Panc1 (cell line): ENCODE data around the gene RFC2. TPM values are rescaled to one million over a fixed set of nuclear protein-coding genes. Genes with fewer than 3 reads are reported as not detected.

Experiments
- ATAC-seq: fragments of 200-7000 bp; cut with Tn5 transposase; 2 replicates; pipeline ENCODE4 v1.9.1; 2020; ENCODE audit warnings: mild to moderate bottlenecking, moderate library complexity
- BruUV-seq: library from RNA; stranded (reverse); fragments of 400-500 nt; replicated peaks from 2 replicates; lab custom pipeline; 2021; lab: Mats Ljungman, UMichigan
- CTCF ChIA-PET: fragments of 300-600 bp; sonication (Branson Sonifier 250); formaldehyde crosslinking; loops from one replicate; lab custom pipeline; 2022; ENCODE audit warnings: antibody characterized with exemption; lab: Charles Lee
- POLR2A ChIA-PET: fragments of 300-600 bp; sonication (Branson Sonifier 250); formaldehyde crosslinking; loops from one replicate; lab custom pipeline; 2022; ENCODE audit warnings: antibody characterized with exemption; lab: Charles Lee
- DNase-seq: peaks from one replicate; pipeline ENCODE4 v3.0.0-alpha.2; 2010; ENCODE audit warnings: low read depth, low spot score
- H3K27ac ChIP-seq: 2 replicates; pipeline ENCODE4 v1.5.1; 2011; ENCODE audit warnings: mild to moderate bottlenecking, low read length, inconsistent platforms
- H3K27me3 ChIP-seq: fragments of 200-500 bp; sonication (Bioruptor generic); 2 replicates; pipeline ENCODE4 v1.6.0; 2014; ENCODE audit warnings: low read length, inconsistent platforms; ENCODE audit not compliant: control insufficient read depth, insufficient read depth
- H3K36me3 ChIP-seq: fragments of 200-500 bp; sonication (Bioruptor generic); 2 replicates; pipeline ENCODE4 v1.5.1; 2014; ENCODE audit warnings: inconsistent platforms, mild to moderate bottlenecking, low read length, moderate library complexity; ENCODE audit not compliant: control insufficient read depth, insufficient read depth
- H3K4me1 ChIP-seq: 2 replicates; pipeline ENCODE4 v1.5.1; 2011; ENCODE audit warnings: inconsistent platforms, mild to moderate bottlenecking, low read length, moderate library complexity; ENCODE audit not compliant: control insufficient read depth, insufficient read depth
- H3K4me3 ChIP-seq, 2 experiments: 2 replicates each; pipeline ENCODE4 v1.5.1; 2011 to 2012; ENCODE audit warnings: low read depth in 2 of 2, low read length in 2 of 2, mild to moderate bottlenecking in 2 of 2, inconsistent platforms in 1 of 2, moderate library complexity in 1 of 2
- H3K9me3 ChIP-seq: fragments of 200-500 bp; sonication (Bioruptor generic); 2 replicates; pipeline ENCODE4 v1.5.1; 2014; ENCODE audit warnings: low read depth, mild to moderate bottlenecking, inconsistent platforms, low read length, moderate library complexity; ENCODE audit not compliant: control insufficient read depth, insufficient read depth
- POLR2AphosphoS5 ChIP-seq: IDR thresholded peaks from 2 replicates; pipeline ENCODE4 v1.6.1; 2012; ENCODE audit warnings: mild to moderate bottlenecking, low read depth, low read length, moderate library complexity
- SIN3A ChIP-seq: IDR thresholded peaks from 2 replicates; pipeline ENCODE4 v1.6.1; 2012; ENCODE audit warnings: low read depth, mild to moderate bottlenecking, low read length, moderate library complexity, borderline replicate concordance; ENCODE audit not compliant: insufficient read depth
- TCF7L2 ChIP-seq: IDR thresholded peaks from 2 replicates; pipeline ENCODE4 v1.6.1; 2011; ENCODE audit warnings: mild to moderate bottlenecking, low read depth, low read length, inconsistent platforms
- in situ Hi-C: cut with HindIII; loops from 2 replicates; pipeline ENCODE4 v1.10.0; 2016; ENCODE audit warnings: low sequenced_read_pairs, low pct_unique_long_range_greater_than_20kb
- intact Hi-C: fragments of 100-400 bp; cut with micrococcal nuclease; formaldehyde crosslinking; loops from one replicate; pipeline ENCODE4 v1.10.0; 2022; ENCODE audit not compliant: unreplicated experiment
- total RNA-seq: library from RNA; stranded (reverse); gene quantifications from one replicate; pipeline ENCODE4 v1.2.1, GENCODE V29; 2021; ENCODE audit not compliant: unreplicated experiment
- TF ChIP-seq, protein P1 (sequence below): fragments of 450-650 bp; IDR thresholded peaks from 2 replicates; pipeline ENCODE4 v1.5.1; 2017; ENCODE audit warnings: mild to moderate bottlenecking
- TF ChIP-seq, protein P2 (sequence below), 2 experiments: IDR thresholded peaks; 2 replicates each; pipeline ENCODE4 v1.6.1; 2011 to 2012; ENCODE audit warnings: low read depth in 2 of 2, control low read depth in 1 of 2, low read length in 1 of 2, mild to moderate bottlenecking in 1 of 2, moderate library complexity in 1 of 2; ENCODE audit not compliant: insufficient read depth in 1 of 2

The RFC2 gene
- total RNA-seq, 1 experiment from 2014 or later = 56.2 TPM

- Histone ChIP-seq H3K36me3 (no peaks in the 10 kb centered on the region), H3K9me3 (no peaks in the 10 kb centered on the region), H3K4me1 (no peaks in the 10 kb centered on the region), H3K27ac (no peak overlapping the region), H3K4me3 (no peak overlapping the region), H3K27me3 (no peaks in the 10 kb centered on the region)
- no peak for TF ChIP-seq POLR2AphosphoS5
- TF ChIP-seq, protein P1, sequence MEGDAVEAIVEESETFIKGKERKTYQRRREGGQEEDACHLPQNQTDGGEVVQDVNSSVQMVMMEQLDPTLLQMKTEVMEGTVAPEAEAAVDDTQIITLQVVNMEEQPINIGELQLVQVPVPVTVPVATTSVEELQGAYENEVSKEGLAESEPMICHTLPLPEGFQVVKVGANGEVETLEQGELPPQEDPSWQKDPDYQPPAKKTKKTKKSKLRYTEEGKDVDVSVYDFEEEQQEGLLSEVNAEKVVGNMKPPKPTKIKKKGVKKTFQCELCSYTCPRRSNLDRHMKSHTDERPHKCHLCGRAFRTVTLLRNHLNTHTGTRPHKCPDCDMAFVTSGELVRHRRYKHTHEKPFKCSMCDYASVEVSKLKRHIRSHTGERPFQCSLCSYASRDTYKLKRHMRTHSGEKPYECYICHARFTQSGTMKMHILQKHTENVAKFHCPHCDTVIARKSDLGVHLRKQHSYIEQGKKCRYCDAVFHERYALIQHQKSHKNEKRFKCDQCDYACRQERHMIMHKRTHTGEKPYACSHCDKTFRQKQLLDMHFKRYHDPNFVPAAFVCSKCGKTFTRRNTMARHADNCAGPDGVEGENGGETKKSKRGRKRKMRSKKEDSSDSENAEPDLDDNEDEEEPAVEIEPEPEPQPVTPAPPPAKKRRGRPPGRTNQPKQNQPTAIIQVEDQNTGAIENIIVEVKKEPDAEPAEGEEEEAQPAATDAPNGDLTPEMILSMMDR = no peak
- POLR2A ChIA-PET = no interaction called here
- intact Hi-C loops (no loop called here), in situ Hi-C loops (no loop called here)
- no peak for DNase-seq
- no TSS peak for BruUV-seq
- CTCF ChIA-PET = no interaction called here
- no peak for ATAC-seq
Observed at GRCh38 chr7:74215921-74216320, 38.3 kb downstream of the RFC2 start.

DNA sequence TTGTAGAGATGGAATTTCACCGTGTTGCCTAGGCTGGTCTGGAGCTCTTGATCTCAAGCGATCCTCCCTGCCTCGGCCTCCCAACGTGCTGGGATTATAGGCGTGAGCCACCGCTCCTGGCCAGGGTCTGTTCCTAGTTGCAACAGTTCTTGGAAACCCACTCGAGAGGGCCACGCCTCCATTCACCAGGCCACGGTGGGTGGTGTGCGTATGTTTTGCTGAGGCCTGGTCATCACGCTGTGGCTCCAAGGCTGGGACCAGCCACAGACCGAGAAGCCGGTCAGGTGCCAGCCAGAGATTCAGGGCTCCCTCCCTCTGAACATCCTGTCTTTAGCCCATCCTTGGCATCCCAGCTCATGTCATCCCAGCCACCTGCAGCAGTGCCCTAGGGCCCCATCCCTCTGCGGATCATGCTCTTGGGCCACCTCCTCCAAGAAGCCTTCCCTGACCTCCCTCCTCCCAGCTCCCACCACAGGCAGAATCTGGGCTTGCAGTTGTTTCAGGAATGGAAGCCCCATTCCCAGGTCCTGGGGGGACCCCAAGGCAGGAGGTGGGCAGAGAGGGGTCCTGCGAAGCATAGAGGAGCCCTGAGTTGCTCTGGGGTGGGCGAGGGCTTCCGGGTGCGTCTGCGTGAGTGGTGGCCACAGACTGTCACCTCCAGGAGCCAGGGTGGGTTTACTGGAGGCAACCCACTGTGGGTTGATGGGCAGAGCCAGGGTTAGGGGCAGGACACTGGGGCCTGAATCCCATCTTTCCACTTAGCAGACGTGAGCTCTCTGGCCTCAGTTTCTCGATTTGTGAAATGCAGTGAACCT is 39.2 kb downstream of the RFC2 start:
- ATAC-seq (no peak), DNase-seq (no peak)
- Histone ChIP-seq H3K4me3 (no peak overlapping the region), H3K27me3 (no peaks in the 10 kb centered on the region), H3K36me3 (no peaks in the 10 kb centered on the region), H3K9me3 (no peaks in the 10 kb centered on the region), H3K4me1 (peaks cover 6% of the 10 kb centered on the region; the same call in 1 of the 2 replicates), H3K27ac (no peak overlapping the region)
- intact Hi-C loops = no loop called here
- TF ChIP-seq, protein P2, sequence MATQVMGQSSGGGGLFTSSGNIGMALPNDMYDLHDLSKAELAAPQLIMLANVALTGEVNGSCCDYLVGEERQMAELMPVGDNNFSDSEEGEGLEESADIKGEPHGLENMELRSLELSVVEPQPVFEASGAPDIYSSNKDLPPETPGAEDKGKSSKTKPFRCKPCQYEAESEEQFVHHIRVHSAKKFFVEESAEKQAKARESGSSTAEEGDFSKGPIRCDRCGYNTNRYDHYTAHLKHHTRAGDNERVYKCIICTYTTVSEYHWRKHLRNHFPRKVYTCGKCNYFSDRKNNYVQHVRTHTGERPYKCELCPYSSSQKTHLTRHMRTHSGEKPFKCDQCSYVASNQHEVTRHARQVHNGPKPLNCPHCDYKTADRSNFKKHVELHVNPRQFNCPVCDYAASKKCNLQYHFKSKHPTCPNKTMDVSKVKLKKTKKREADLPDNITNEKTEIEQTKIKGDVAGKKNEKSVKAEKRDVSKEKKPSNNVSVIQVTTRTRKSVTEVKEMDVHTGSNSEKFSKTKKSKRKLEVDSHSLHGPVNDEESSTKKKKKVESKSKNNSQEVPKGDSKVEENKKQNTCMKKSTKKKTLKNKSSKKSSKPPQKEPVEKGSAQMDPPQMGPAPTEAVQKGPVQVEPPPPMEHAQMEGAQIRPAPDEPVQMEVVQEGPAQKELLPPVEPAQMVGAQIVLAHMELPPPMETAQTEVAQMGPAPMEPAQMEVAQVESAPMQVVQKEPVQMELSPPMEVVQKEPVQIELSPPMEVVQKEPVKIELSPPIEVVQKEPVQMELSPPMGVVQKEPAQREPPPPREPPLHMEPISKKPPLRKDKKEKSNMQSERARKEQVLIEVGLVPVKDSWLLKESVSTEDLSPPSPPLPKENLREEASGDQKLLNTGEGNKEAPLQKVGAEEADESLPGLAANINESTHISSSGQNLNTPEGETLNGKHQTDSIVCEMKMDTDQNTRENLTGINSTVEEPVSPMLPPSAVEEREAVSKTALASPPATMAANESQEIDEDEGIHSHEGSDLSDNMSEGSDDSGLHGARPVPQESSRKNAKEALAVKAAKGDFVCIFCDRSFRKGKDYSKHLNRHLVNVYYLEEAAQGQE (IDR thresholded peaks at IDR 0.05; ENCODE audit: insufficient read depth in 1 of 2, low read depth in 2 of 2, low read length in 1 of 2) = no peak
- TF ChIP-seq, protein P1 = no peak
- TF ChIP-seq TCF7L2 (no peak), POLR2AphosphoS5 (no peak), SIN3A (no peak)
- in situ Hi-C loops = no loop called here
- no TSS peak for BruUV-seq
- CTCF ChIA-PET = no interaction called here
- POLR2A ChIA-PET = no interaction called here
